HG03045 (cell line): ENCODE results near the gene GHR.

Source experiments
- ATAC-seq: cut with Tn5 transposase; IDR thresholded peaks from one replicate; pipeline ENCODE4 v1.9.1; 2021; ENCODE audit warnings: mild to moderate bottlenecking, moderate library complexity; ENCODE audit not compliant: unreplicated experiment

GHR gene

DNA sequence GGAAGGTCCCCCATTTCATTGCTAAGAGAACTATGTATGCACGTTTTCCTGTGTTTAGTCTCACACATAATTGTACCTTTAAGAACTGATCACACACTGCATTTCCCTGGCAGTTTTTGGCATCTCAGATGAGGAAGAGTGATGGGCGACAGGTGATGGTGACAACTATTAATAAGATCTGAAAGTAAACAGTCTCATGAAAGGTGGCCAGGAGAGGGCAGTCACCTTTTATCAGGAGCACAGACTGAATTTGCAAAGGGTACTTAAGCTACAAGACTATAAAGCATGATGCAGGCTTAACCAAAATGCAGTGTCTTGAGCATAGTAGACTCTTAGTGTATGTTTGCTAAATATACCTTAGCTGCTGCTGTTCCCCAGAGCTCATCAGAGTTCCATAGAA lies 91.5 kb downstream of the GHR start:
- ATAC-seq: no peak

- ATAC-seq: no peak
Observed at GRCh38 chr5:42515504-42515903, 92.3 kb downstream of the GHR start.

GRCh38 chr5:42516282-42517042 lies 93.2 kb downstream of the GHR start:
- no peak for ATAC-seq

DNA sequence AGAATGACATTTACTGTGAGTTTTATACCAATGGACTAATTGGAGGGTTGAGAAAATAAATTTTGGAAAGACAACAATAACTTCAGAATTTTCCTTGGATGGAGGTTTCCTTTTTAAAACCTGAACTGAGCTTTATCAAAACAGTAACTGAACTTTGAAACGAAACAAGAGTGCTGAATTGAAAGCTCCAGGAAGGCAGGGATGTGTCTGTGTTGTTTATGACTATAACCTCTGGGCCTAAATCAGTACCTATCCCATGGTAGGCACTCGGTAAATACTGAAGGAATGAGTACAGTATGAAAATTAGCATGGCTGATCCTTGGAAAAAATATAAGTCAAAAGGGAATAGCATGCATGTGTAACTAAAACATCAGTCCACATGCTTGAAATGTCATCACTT lies 93.9 kb downstream of the GHR start:
- no peak for ATAC-seq

GRCh38 chr5:42518595-42519221 lies 95.5 kb downstream of the GHR start:
- ATAC-seq: no peak

DNA sequence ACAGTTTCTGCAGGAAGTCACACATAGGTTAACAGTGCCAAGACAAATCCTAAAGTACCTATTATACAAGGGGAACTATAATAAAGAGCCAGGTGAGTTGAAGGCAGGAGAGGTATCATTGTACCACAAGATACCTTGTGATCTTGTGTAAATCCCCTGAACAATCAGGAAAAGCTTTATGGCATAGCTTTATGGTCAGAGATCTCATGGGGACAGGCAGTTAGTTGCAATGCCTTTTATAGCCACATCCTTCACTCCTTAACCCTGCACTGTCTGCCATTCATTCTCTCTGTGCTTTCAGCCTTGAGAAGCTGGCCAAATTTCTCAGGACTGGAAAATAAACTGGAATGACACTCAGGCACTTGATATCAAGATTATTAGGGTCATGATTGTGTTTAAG lies 97.0 kb downstream of the GHR start:
- ATAC-seq: no peak

DNA sequence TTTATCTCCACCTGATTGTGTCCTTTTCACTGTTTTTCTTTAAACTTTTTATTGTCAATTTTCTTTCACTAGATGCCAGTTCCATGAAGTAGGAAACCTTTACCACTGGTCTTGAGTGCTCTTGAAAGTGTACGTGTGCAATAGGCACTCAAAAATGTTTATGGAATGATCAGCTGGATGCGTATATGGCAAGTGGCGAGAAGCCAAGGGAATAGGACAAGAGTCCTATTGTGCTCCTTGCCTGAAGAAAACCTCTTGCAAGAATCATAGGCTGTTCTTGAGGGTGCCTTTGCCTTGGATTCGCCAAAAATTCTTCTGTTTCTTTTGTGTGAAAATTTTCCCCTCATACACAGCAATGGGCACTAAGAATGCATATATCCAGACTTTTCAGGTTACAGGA lies 97.7 kb downstream of the GHR start:
- ATAC-seq: no peak

DNA sequence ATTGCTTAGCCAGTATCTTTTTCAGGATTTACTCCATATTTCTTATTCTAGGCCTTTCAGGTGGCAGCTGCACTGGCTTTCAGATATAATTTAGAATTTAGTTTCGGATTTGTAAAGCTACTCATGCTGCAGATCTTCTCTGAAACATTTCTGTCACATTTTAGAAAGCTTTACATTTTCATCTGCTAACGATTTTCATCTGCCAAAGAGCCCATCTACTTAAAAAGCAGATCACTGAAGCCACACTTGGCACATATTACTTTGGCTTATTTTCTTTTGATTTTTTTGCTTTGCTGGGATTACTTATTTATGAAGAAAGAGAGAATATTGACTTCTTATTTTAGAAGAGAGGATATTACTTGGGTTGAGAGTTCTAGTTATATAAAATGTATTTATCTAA lies 98.2 kb downstream of the GHR start:
- ATAC-seq: no peak

DNA sequence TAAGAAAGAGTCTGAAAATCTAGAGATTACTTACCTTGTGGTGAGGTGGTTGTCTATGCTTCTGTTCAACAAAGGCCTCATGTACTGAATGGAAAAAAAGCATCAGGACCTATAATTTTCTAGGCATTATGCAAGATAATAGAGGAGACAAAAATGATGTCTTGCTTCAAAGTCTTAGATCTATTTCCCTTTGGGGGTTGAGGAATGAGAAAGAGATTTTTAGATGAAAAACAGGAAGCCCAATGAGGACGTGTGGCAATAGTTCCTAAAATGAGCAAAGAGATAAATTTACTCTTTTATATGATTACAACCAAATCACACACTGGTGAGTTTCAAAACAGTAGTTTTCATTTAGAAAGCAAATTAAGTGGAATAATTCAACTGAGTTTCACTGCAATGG lies 99.5 kb downstream of the GHR start:
- ATAC-seq: no peak

DNA sequence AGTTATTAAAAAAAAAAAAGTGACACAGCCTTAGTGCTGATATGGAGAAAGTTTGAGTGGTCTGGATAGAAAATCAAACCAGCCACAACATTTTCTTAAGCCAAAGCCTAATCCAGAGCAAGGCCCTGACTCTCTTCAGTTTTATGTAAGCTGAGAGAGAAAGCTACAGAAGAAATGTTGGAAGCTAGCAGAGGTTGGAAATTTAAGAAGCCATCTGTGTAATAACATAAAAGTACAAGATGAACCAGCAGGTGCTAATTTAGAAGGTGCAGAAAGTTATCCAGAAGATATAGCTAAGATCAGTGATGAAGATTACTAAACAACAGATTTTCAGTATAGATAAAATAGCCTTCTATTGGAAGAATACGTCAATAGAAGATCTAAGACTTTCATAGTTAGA lies 102.9 kb downstream of the GHR start:
- no peak for ATAC-seq

DNA sequence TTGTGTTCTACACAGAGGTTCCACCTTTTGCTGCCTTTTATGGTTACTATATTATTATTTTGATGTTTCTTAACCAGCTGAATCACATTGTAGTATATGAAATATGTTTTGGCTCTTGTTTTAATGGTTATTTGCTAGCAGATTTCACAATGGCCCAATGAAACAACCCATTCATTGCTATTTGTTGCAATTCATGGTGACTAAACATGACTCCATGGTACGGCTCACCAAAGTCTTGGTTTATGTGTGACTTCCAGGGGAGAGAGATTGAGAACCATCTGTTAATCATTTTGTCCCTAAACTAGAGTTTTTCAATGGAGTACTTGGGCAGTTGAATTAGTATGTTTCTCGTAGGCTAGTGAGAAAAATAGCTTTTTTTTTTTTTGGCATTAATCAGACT lies 108.4 kb downstream of the GHR start:
- no peak for ATAC-seq

DNA sequence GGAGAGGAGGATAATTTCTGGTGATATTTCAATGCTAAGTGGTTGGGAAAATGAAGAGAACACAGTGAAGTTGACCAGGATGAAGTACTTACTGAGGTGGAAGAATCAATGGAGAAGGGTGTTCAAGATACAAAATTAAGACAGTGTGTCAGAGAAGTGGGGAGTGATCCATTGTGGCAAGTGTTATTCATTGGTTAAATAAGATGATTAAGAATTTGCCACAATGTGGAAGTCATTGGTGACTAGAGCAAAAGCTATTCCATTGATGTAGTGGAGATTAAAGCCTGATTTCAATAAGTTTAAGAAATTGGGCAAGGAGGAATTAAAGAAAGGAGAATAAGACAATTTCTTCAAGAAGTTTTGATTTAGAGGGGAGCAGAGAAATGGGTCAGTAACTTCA lies 118.9 kb downstream of the GHR start:
- ATAC-seq: no peak

GRCh38 chr5:42543774-42544173 lies 120.5 kb downstream of the GHR start:
- ATAC-seq: no peak

- ATAC-seq: no peak
Observed at GRCh38 chr5:42545038-42545437, 121.8 kb downstream of the GHR start.

GRCh38 chr5:42547141-42547540 lies 123.9 kb downstream of the GHR start:
- ATAC-seq: no peak

- no peak for ATAC-seq
Observed at GRCh38 chr5:42547894-42548293, 124.7 kb downstream of the GHR start.

GRCh38 chr5:42552597-42552996 lies 129.4 kb downstream of the GHR start:
- ATAC-seq: no peak

DNA sequence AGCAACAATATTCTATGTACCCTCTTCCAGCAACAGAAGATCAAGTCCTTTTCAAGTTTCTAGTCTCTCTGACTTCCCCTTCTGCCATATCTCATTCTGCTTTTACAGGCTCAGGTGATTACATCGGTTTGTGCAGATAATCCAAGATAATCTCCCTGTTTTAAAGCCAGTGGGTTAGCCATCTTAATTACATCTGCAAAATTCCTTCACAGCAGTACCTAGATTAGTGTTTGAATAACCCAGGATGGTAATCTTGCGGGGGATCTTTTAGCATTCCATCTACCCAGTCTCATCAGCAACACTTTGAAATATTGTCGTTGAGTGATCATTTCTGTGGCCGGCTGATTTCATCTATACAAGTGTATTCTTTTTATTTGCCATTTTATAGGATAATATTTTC lies 130.2 kb downstream of the GHR start:
- ATAC-seq: no peak

GRCh38 chr5:42555010-42555409 lies 131.8 kb downstream of the GHR start:
- ATAC-seq: no peak

DNA sequence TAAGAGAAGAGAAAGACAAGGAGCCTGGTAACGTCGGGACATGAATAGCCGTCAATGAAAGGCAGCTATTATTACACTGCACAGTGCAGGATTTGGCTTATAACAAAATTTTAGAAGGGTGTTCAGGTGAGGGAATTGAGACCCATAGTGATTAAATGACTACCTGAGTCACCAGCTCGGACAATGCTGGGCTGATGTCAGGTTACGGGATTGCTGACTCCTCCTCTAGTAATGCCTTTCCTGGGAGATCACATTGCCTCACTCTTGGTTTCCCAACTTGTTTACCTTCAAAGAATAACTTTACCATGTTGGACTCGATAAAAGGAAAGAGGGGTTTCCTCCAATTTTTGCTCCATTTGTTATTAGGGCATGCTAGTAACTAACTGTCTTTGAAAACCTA lies 132.6 kb downstream of the GHR start:
- no peak for ATAC-seq

DNA sequence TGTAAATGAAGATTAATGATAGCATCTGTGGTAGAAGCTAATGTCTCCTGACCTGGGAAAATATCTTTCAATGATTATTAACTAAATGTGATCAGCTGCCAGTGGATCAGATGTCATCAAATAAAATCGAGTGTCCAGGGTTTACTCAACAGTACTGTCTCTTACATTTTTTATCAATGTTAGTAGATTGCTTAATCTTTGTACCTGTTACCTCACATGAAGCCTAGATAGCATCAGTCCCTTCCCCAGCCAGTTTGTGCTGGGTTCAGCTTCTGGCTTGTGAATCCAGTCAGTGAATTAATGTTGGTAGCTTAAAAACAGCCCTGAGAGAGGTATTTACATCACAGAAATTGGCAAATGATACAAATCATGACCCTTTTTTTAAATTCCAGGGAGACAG lies 134.4 kb downstream of the GHR start:
- no peak for ATAC-seq

DNA sequence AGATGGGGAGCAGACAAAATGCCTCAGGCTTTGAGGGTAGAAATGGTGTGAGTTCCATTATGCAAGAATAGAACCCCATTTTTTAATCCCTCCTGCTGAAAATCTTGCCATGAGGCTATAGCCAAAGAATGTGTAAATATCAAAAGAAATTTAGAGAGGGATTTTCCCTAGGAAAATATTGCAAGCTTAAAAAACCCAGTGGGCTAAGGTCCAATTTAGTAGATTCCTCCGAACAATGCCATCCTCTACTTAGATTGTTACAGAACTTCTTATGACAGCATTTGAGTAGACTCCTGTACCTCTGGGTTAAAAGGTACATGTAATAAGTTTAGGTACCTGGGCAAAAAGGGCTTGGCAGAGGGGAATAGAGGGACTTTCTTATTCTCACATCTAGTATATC lies 138.4 kb downstream of the GHR start:
- ATAC-seq: no peak
